Measurements from ENCODE around the gene CCDC106. TPM values are rescaled to one million over a fixed set of nuclear protein-coding genes. Genes with fewer than 3 reads are reported as not detected.

The CCDC106 gene
- total and polyA plus RNA-seq, 2 of the 4 experiments (the other 2 are of a cell fraction) = 2.3 to 13.6 TPM

DNA sequence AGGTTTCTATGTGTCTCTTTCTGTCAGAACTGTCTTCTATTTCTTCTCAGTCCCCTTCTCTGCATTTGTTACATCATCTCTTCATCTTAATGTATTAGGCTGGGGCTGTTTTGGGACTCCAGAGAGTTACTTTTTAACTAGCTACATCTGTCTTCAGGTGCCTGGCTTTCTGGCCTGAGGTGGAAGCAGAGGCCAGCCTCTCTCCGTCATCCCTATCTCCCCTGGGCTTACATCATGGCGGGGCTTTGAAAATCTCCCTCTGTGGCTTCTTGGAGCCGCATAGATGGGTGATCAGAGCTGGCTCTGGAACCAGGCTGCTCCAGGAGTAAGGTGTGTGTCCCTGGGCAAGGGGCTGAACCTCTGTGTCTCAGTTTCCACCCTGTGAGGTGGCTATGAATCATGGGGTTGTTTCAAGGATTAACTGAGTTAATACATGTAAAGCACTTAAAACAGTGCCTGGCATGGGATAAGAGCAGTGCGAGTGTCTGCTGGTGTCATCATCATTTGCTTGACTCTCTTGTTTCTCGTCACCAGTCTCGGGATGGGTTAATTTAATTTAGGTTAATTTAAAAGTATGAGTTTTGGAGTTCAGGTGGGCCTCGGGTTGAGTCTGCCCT, 29.0 kb downstream of the CCDC106 start:
- Histone ChIP-seq H3K9me3 (ENCODE audit: control insufficient read depth, insufficient read depth, low read length) (no peaks in the 10 kb centered on the region), H2AK5ac (ENCODE audit: low read depth, low read length) (no peak overlapping the region), H3K9me1 (ENCODE audit: insufficient read depth, low read length) (peaks cover 4% of the 10 kb centered on the region; the same call in 1 of the 2 replicates), H3K4me2 (ENCODE audit: low read depth, low read length) (peak overlapping the region; percentile 19; the same call in 1 of the 2 replicates), H3K27ac (ENCODE audit: insufficient read depth, low read length) (no peak overlapping the region), H3K14ac (replicated peaks; ENCODE audit: low read depth, low read length) (no peak overlapping the region), H4K5ac (ENCODE audit: low read depth, low read length) (no peak overlapping the region), H2BK5ac (ENCODE audit: low read depth, low read length, poor library complexity, severe bottlenecking) (no peak overlapping the region), H3K4me3 (ENCODE audit: insufficient read depth, low read depth, low read length) (no peak overlapping the region), H4K20me1 (ENCODE audit: insufficient read depth, low read length) (peaks cover 64% of the 10 kb centered on the region), H3K18ac (ENCODE audit: low read depth, low read length) (no peak overlapping the region), H3K23ac (ENCODE audit: low read depth, low read length) (no peak overlapping the region), H2BK15ac (ENCODE audit: low read depth, low read length) (no peak overlapping the region), H2AK9ac (replicated peaks; ENCODE audit: low read depth, low read length, poor library complexity) (no peak overlapping the region), H3K9ac (ENCODE audit: low read depth, low read length) (0 out of 2 replicates have a peak overlapping the region, but pooled peaks have one; percentile 34), H3K4ac (ENCODE audit: low read depth, low read length) (no peak overlapping the region), H3K79me1 (ENCODE audit: low read depth in 1 of 2, low read length in 2 of 2) (peaks cover 11 to 66% of the 10 kb centered on the region in 2 experiments), H3K36me3 (ENCODE audit: control insufficient read depth, insufficient read depth, low read length) (peaks cover 38% of the 10 kb centered on the region), H2BK120ac (ENCODE audit: low read depth, low read length) (no peak overlapping the region), H3K27me3 (ENCODE audit: control insufficient read depth, insufficient read depth, low read length) (no peaks in the 10 kb centered on the region), H4K8ac (ENCODE audit: low read depth in 2 of 2, low read length in 2 of 2) (no peak overlapping the region), H3K56ac (ENCODE audit: extremely low read depth, insufficient read depth, low read length) (no peak overlapping the region), H2BK20ac (ENCODE audit: low read depth, low read length) (no peak overlapping the region), H2AFZ (replicated peaks; ENCODE audit: low read length, poor library complexity) (no peak overlapping the region), H3K4me1 (ENCODE audit: control insufficient read depth, insufficient read depth, low read length) (peaks cover 10% of the 10 kb centered on the region), H4K91ac (ENCODE audit: insufficient read depth, low read depth, low read length) (no peak overlapping the region)
- 92% methylated on average over 2 of the region's 7 CpGs; no CpG with 5 or more reads in 1 of the 2 experiments for WGBS, 2 experiments (ENCODE audit: extremely low coverage in 2 of 2, insufficient read length in 1 of 2)
- TF ChIP-seq RFX5 (IDR thresholded peaks at IDR 0.05; ENCODE audit: low read depth, low read length) = no peak
- TF ChIP-seq, protein P1, sequence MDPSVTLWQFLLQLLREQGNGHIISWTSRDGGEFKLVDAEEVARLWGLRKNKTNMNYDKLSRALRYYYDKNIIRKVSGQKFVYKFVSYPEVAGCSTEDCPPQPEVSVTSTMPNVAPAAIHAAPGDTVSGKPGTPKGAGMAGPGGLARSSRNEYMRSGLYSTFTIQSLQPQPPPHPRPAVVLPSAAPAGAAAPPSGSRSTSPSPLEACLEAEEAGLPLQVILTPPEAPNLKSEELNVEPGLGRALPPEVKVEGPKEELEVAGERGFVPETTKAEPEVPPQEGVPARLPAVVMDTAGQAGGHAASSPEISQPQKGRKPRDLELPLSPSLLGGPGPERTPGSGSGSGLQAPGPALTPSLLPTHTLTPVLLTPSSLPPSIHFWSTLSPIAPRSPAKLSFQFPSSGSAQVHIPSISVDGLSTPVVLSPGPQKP (IDR thresholded peaks at IDR 0.05; ENCODE audit: borderline replicate concordance, low read depth, low read length) = no peak
- no peak for TF ChIP-seq NFE2L2 (IDR thresholded peaks at IDR 0.05; ENCODE audit: low read depth, low read length)
- TF ChIP-seq, protein P2, sequence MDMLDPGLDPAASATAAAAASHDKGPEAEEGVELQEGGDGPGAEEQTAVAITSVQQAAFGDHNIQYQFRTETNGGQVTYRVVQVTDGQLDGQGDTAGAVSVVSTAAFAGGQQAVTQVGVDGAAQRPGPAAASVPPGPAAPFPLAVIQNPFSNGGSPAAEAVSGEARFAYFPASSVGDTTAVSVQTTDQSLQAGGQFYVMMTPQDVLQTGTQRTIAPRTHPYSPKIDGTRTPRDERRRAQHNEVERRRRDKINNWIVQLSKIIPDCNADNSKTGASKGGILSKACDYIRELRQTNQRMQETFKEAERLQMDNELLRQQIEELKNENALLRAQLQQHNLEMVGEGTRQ (IDR thresholded peaks at IDR 0.05; ENCODE audit: low read depth, low read length) = no peak
- no peak for TF ChIP-seq FOS (IDR thresholded peaks at IDR 0.05; ENCODE audit: low read depth, low read length)
- dilution Hi-C loops (cut with HindIII; ENCODE audit: low sequenced_read_pairs, unreplicated experiment) (no loop called here), in situ Hi-C loops (cut with MboI; ENCODE audit: low sequenced_read_pairs) (loop anchor here (25.0 kb wide), 1 partner anchor 460 kb away; the partner anchor contains the start of gene ZNF444), intact Hi-C loops (cut with micrococcal nuclease) (no loop called here)
- ChIA-PET CTCF (no interaction called here), POLR2A (ENCODE audit: unreplicated experiment) (interaction anchor here (0.6 kb wide), 1 partner anchor 31 kb away, joined by 3 read pairs; no protein-coding TSS in a partner anchor)
- no peak for DNase-seq
- ATAC-seq (ENCODE audit: low read depth) = no peak
- BruUV-seq (replicated peaks) = no TSS peak

All from IMR-90 (cell line).